ENCODE results near the gene TBC1D1.
"Not testable (repeated sequence)": the region's sequence is repeated elsewhere in the genome, so short reads cannot be mapped to it uniquely, and the experiment has no call there.

The TBC1D1 gene

DNA sequence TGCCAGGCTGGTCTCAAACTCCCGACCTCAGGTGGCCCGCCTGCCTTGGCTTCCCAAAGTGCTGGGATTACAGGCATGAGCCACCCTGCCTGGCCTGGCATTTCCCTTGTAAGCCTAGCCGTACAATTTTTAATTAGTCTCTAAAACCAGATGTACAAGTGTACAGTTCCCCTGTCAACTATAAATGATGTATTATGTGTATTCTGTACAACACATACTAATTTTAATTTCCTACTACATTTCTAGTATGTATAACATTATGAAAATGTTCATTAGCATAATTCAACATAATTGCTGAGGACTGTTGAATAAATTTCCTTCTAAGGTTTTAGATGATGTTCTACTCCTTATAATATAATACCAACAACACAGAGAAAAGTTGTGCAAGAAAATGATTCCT is 27.8 kb downstream of the TBC1D1 start:
- DNase-seq, result no peak
- H3K27me3 ChIP-seq (replicated peaks; ENCODE audit: control insufficient read depth, insufficient read depth, low read length, poor library complexity, severe bottlenecking), result no peaks in the 10 kb centered on the region
- no peaks in the 10 kb centered on the region for H3K9me3 ChIP-seq (ENCODE audit: control insufficient read depth, low read length)
- H3K36me3 ChIP-seq (ENCODE audit: control insufficient read depth, insufficient read depth, low read length), result no peaks in the 10 kb centered on the region
- no peak overlapping the region for H3K27ac ChIP-seq (ENCODE audit: insufficient read depth, low read length, poor library complexity, severe bottlenecking)
- no peak overlapping the region for H3K4me3 ChIP-seq (ENCODE audit: insufficient read depth, low read depth, low read length, poor library complexity, severe bottlenecking)
- no peaks in the 10 kb centered on the region for H3K4me1 ChIP-seq (ENCODE audit: control insufficient read depth, insufficient read depth, low read length, poor library complexity, severe bottlenecking)

GRCh38 chr4:37922328-37922727 is 31.4 kb downstream of the TBC1D1 start:
- DNase-seq, result no peak
- H3K4me1 ChIP-seq (ENCODE audit: control insufficient read depth, insufficient read depth, low read length, poor library complexity, severe bottlenecking), result no peaks in the 10 kb centered on the region
- H3K9me3 ChIP-seq (ENCODE audit: control insufficient read depth, low read length), result no peaks in the 10 kb centered on the region
- H3K4me3 ChIP-seq (ENCODE audit: insufficient read depth, low read depth, low read length, poor library complexity, severe bottlenecking), result no peak overlapping the region
- no peak overlapping the region for H3K27ac ChIP-seq (ENCODE audit: insufficient read depth, low read length, poor library complexity, severe bottlenecking)
- no peaks in the 10 kb centered on the region for H3K36me3 ChIP-seq (ENCODE audit: control insufficient read depth, insufficient read depth, low read length)
- H3K27me3 ChIP-seq (replicated peaks; ENCODE audit: control insufficient read depth, insufficient read depth, low read length, poor library complexity, severe bottlenecking), result no peaks in the 10 kb centered on the region

DNA sequence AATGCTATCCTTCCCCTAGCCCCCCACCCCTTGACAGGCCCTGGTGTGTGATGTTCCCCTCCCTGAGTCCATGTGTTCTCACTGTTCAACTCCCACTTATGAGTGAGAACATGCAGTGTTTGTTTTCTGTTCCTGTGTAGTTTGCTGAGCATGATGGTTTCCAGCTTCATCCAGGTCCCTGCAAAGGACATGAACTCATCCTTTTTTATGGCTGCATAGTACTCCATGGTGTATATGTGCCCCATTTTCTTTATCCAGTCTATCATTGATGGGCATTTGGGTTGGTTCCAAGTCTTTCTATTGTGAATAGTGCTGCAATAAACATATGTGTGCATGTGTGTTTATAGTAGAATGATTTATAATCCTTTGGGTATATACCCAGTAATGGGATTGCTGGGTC is 32.2 kb downstream of the TBC1D1 start:
- not testable (repeated sequence) for H3K4me3 ChIP-seq (ENCODE audit: insufficient read depth, low read depth, low read length, poor library complexity, severe bottlenecking); H3K27ac ChIP-seq (ENCODE audit: insufficient read depth, low read length, poor library complexity, severe bottlenecking); H3K9me3 ChIP-seq (ENCODE audit: control insufficient read depth, low read length); H3K4me1 ChIP-seq (ENCODE audit: control insufficient read depth, insufficient read depth, low read length, poor library complexity, severe bottlenecking); H3K27me3 ChIP-seq (replicated peaks; ENCODE audit: control insufficient read depth, insufficient read depth, low read length, poor library complexity, severe bottlenecking); DNase-seq; H3K36me3 ChIP-seq (ENCODE audit: control insufficient read depth, insufficient read depth, low read length)

DNA sequence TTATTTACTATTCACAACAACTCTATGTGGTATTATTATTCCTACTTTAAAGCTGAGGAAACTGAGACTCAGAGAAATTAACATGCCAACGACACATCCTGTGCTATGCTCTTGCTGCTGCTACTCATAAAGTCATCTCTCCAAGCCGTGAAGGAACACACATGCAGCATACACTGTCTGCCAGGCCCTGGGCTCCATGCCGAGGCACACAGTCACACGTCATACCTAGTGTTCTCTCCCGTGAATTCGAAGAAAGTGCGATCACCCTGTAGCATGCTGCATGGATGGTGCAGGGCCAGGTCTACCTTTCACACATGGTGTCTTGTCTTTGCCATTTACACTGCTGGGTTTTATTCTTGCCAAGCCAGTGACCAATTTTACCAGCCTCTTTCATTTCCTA is 34.1 kb downstream of the TBC1D1 start:
- H3K4me3 ChIP-seq (ENCODE audit: insufficient read depth, low read depth, low read length, poor library complexity, severe bottlenecking), result no peak overlapping the region
- H3K9me3 ChIP-seq (ENCODE audit: control insufficient read depth, low read length), result no peaks in the 10 kb centered on the region
- H3K36me3 ChIP-seq (ENCODE audit: control insufficient read depth, insufficient read depth, low read length), result no peaks in the 10 kb centered on the region
- no peak overlapping the region for H3K27ac ChIP-seq (ENCODE audit: insufficient read depth, low read length, poor library complexity, severe bottlenecking)
- no peak for DNase-seq
- H3K27me3 ChIP-seq (replicated peaks; ENCODE audit: control insufficient read depth, insufficient read depth, low read length, poor library complexity, severe bottlenecking), result no peaks in the 10 kb centered on the region
- H3K4me1 ChIP-seq (ENCODE audit: control insufficient read depth, insufficient read depth, low read length, poor library complexity, severe bottlenecking), result peaks cover 13% of the 10 kb centered on the region

GRCh38 chr4:37927434-37927833 is 36.5 kb downstream of the TBC1D1 start:
- H3K9me3 ChIP-seq (ENCODE audit: control insufficient read depth, low read length), result no peaks in the 10 kb centered on the region
- DNase-seq, result no peak
- no peak overlapping the region for H3K27ac ChIP-seq (ENCODE audit: insufficient read depth, low read length, poor library complexity, severe bottlenecking)
- H3K4me1 ChIP-seq (ENCODE audit: control insufficient read depth, insufficient read depth, low read length, poor library complexity, severe bottlenecking), result peaks cover 13% of the 10 kb centered on the region
- no peaks in the 10 kb centered on the region for H3K27me3 ChIP-seq (replicated peaks; ENCODE audit: control insufficient read depth, insufficient read depth, low read length, poor library complexity, severe bottlenecking)
- H3K4me3 ChIP-seq (ENCODE audit: insufficient read depth, low read depth, low read length, poor library complexity, severe bottlenecking), result no peak overlapping the region
- no peaks in the 10 kb centered on the region for H3K36me3 ChIP-seq (ENCODE audit: control insufficient read depth, insufficient read depth, low read length)

GRCh38 chr4:37928426-37929416 is 37.8 kb downstream of the TBC1D1 start:
- Histone ChIP-seq H3K4me3 (ENCODE audit: insufficient read depth, low read depth, low read length, poor library complexity, severe bottlenecking) (no peak overlapping the region), H3K27me3 (replicated peaks; ENCODE audit: control insufficient read depth, insufficient read depth, low read length, poor library complexity, severe bottlenecking) (no peaks in the 10 kb centered on the region), H3K36me3 (ENCODE audit: control insufficient read depth, insufficient read depth, low read length) (no peaks in the 10 kb centered on the region), H3K27ac (ENCODE audit: insufficient read depth, low read length, poor library complexity, severe bottlenecking) (no peak overlapping the region), H3K9me3 (ENCODE audit: control insufficient read depth, low read length) (no peaks in the 10 kb centered on the region), H3K4me1 (ENCODE audit: control insufficient read depth, insufficient read depth, low read length, poor library complexity, severe bottlenecking) (peaks cover 13% of the 10 kb centered on the region)
- no peak for DNase-seq

DNA sequence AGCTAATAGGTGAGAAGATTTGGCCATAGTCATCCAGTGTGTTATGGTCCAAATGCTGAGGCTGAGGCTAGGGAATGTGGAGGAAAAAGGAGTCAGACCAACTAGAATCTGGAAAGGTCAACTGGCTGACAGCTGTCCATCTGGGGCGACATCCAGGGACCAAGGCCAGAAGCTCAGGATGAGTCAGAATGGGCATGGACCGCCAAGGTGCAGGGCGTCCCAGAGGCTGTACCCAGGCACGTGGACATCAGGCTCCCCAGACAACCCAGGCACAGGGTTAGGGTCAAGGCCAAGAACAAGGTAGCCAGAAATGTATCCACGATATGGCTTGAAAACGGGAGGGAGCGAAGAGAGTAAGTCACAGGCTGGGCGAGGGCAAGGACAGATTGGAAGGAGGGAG is 43.2 kb downstream of the TBC1D1 start:
- DNase-seq, result no peak
- Histone ChIP-seq H3K9me3 (ENCODE audit: control insufficient read depth, low read length) (no peaks in the 10 kb centered on the region), H3K4me3 (ENCODE audit: insufficient read depth, low read depth, low read length, poor library complexity, severe bottlenecking) (no peak overlapping the region), H3K27me3 (replicated peaks; ENCODE audit: control insufficient read depth, insufficient read depth, low read length, poor library complexity, severe bottlenecking) (no peaks in the 10 kb centered on the region), H3K36me3 (ENCODE audit: control insufficient read depth, insufficient read depth, low read length) (no peaks in the 10 kb centered on the region), H3K4me1 (ENCODE audit: control insufficient read depth, insufficient read depth, low read length, poor library complexity, severe bottlenecking) (peaks cover 4% of the 10 kb centered on the region), H3K27ac (ENCODE audit: insufficient read depth, low read length, poor library complexity, severe bottlenecking) (no peak overlapping the region)

- no peak overlapping the region for H3K4me3 ChIP-seq (ENCODE audit: insufficient read depth, low read depth, low read length, poor library complexity, severe bottlenecking)
- H3K27me3 ChIP-seq (replicated peaks; ENCODE audit: control insufficient read depth, insufficient read depth, low read length, poor library complexity, severe bottlenecking), result no peaks in the 10 kb centered on the region
- DNase-seq, result no peak
- no peaks in the 10 kb centered on the region for H3K36me3 ChIP-seq (ENCODE audit: control insufficient read depth, insufficient read depth, low read length)
- no peaks in the 10 kb centered on the region for H3K4me1 ChIP-seq (ENCODE audit: control insufficient read depth, insufficient read depth, low read length, poor library complexity, severe bottlenecking)
- no peaks in the 10 kb centered on the region for H3K9me3 ChIP-seq (ENCODE audit: control insufficient read depth, low read length)
- H3K27ac ChIP-seq (ENCODE audit: insufficient read depth, low read length, poor library complexity, severe bottlenecking), result no peak overlapping the region
These were observed 43.7 kb downstream of the TBC1D1 start for GRCh38 chr4:37934609-37935008.

GRCh38 chr4:37935026-37935425 is 44.1 kb downstream of the TBC1D1 start:
- Histone ChIP-seq H3K36me3 (ENCODE audit: control insufficient read depth, insufficient read depth, low read length) (no peaks in the 10 kb centered on the region), H3K4me1 (ENCODE audit: control insufficient read depth, insufficient read depth, low read length, poor library complexity, severe bottlenecking) (no peaks in the 10 kb centered on the region), H3K9me3 (ENCODE audit: control insufficient read depth, low read length) (no peaks in the 10 kb centered on the region), H3K27ac (ENCODE audit: insufficient read depth, low read length, poor library complexity, severe bottlenecking) (no peak overlapping the region), H3K27me3 (replicated peaks; ENCODE audit: control insufficient read depth, insufficient read depth, low read length, poor library complexity, severe bottlenecking) (no peaks in the 10 kb centered on the region), H3K4me3 (ENCODE audit: insufficient read depth, low read depth, low read length, poor library complexity, severe bottlenecking) (no peak overlapping the region)
- no peak for DNase-seq

- no peaks in the 10 kb centered on the region for H3K27me3 ChIP-seq (replicated peaks; ENCODE audit: control insufficient read depth, insufficient read depth, low read length, poor library complexity, severe bottlenecking)
- no peaks in the 10 kb centered on the region for H3K9me3 ChIP-seq (ENCODE audit: control insufficient read depth, low read length)
- no peaks in the 10 kb centered on the region for H3K36me3 ChIP-seq (ENCODE audit: control insufficient read depth, insufficient read depth, low read length)
- no peak for DNase-seq
- no peak overlapping the region for H3K4me3 ChIP-seq (ENCODE audit: insufficient read depth, low read depth, low read length, poor library complexity, severe bottlenecking)
- no peaks in the 10 kb centered on the region for H3K4me1 ChIP-seq (ENCODE audit: control insufficient read depth, insufficient read depth, low read length, poor library complexity, severe bottlenecking)
- no peak overlapping the region for H3K27ac ChIP-seq (ENCODE audit: insufficient read depth, low read length, poor library complexity, severe bottlenecking)
These were observed 46.1 kb downstream of the TBC1D1 start for GRCh38 chr4:37936889-37937498.
